Stimulated activated CD4-positive, alpha-beta T cell treated with anti-CD3 and anti-CD28 coated beads, Interleukin-1b, Interleukin-23, amount 100 ng/mL, for 1 hour (primary cell): ENCODE data around the gene TRIM50.
"Not testable (repeated sequence)": the region's sequence is repeated elsewhere in the genome, so short reads cannot be mapped to it uniquely, and the experiment has no call there.

Source experiments
- DNase-seq, 2 donors: peaks; one replicate each; pipeline ENCODE4 v3.0.0-alpha.2; 2020; ENCODE audit warnings: low read depth in 2 of 2

Gene TRIM50

DNA sequence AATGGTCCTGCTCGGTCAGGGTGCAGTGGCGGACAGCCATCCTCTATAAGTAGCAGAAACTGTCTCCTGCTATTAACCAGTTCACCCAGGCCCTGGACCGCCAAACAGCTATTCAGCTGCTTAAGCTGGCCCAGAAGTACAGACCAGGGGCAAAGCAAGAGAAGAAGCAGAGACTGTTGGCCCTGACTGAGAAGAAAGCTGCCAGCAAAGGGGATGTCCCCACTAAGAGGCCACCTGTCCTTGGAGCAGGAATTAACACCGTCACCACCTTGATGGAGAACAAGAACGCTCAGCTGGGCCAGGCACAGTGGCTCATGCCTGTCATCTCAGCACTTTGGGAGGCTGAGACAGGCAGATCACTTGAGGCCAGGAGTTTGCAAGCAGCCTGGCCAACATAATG lies 13.6 kb downstream of the TRIM50 start:
- no peak for DNase-seq

- DNase-seq, result no peak
Observed at GRCh38 chr7:73313521-73313906, 14.4 kb downstream of the TRIM50 start.

DNA sequence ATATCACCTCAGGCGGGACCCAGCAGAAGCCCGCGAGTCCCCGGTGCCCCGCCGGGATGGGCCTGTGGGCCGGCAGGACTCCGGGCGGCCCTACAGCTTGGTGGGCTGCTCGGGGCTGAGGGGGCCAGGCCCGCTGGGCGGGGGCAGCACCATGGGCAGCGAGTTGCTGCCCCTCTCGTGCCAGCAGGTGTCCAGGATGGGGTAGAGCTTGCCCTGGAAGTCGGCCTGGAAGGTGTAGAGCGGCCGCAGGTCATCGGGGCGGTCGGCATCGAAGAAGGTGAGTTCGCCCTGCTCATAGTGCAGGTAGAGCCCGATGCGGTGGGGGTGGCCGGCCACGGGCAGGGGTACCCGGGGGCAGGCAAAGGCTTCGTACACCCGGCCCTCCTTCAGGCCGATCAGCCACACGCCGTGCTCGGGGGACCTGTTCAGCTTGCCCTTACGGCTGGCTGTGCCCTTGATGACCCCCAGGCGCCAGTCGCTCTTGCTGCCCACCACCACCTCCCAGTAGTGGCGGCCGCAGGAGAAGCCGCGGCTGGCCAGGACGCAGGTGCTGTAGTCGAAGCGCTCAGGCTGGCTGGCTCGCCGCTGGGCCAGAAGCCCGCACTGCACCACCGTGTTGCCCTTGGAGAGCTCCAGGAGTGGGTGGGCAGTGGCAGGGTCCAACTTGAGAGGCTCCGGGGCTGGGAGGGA lies 14.9 kb downstream of the TRIM50 start:
- no peak for DNase-seq

- DNase-seq, result not testable (repeated sequence)
Observed at GRCh38 chr7:73311421-73311820, 16.5 kb downstream of the TRIM50 start.

GRCh38 chr7:73308665-73309214 lies 19.1 kb downstream of the TRIM50 start, which contains the start of gene NSUN5:
TSS of gene NSUN5 (minus strand) at chr7:73308826. CDS start at chr7:73308790, 36 bp downstream.
- DNase-seq, result peak; percentile 61 to 77

- no peak for DNase-seq
Observed at GRCh38 chr7:73308074-73308664, 19.7 kb downstream of the TRIM50 start.

DNA sequence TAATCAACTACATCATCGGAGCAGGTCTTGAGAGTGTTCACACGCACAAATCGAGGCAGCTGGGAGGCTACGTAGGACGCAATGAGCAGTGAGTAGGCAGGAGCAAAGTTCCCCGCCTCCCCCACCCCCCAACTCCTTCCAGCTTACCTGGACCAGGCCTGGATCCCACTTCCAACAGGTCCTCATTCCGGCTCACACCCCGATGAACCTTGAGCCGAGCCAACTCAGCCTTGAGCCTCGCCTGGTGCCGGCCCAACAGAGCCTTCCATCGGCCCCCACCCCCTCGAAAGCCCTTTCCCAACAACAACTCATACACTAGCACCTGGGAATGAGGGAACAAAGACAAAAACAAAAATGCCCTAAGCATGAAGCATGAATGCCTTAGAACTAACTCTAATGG lies 20.4 kb downstream of the TRIM50 start:
- no peak for DNase-seq

DNA sequence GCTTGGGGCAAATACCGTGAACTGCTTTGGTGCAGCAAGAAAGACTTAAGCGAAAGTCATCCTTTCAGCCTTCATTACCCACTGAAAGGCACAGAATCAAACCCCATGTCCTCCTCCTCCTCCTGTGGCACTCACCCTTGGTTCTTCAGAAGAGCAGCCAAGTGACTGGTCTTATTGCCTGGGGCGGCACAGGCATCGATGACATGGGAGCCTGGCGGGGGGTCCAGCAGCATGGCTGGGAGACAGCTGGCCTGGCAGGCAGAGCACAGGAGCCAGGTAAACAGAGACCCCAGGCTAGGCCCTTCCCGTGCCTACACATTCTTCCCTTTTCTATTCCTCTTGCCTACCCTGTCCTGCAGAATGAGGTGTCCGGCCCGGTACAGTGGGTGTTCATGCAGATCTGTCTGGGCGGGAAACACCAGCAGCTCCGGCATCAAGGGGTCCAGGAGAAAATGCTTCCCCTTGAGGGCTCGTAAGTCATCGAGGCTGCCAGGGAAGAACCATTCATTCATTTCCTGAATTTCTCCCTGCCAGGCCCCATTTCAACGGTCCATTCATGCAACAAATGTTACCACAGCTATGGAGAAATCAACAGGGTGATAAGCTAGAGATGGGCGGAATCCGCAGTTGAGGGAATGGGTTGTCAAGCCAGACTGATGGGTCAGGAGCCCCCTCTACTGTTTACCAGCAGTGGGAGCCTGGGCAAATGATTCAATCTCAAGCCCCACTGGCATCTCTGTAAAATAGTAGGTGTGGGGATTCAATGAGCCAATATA lies 23.1 kb downstream of the TRIM50 start:
- DNase-seq, result not testable (repeated sequence)

DNA sequence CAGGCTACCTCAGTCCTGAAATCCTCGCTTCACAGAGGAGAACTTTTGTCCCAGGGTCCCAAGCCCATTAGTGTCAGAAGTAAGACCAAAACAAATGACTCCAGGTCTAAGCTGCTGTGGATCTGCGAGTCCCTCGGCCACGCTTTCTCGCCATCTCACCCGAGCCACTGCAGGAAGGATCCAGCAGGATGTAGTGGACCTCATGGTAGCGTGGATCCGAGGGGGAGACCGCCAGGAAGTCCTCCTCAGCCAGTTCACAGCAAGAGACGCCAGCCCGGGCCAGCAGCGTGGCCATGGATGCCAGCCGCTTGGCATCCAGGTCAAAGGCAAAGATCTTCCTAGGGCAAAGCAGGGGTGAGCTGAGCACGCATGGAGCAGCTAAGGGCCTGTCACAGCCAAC lies 23.8 kb downstream of the TRIM50 start:
- DNase-seq, result no peak

GRCh38 chr7:73303546-73303945 lies 24.3 kb downstream of the TRIM50 start:
- no peak for DNase-seq

GRCh38 chr7:73302846-73303245 lies 25.0 kb downstream of the TRIM50 start:
- not testable (repeated sequence) for DNase-seq

- DNase-seq, result not testable (repeated sequence)
Observed at GRCh38 chr7:73301108-73301507, 26.8 kb downstream of the TRIM50 start.

DNA sequence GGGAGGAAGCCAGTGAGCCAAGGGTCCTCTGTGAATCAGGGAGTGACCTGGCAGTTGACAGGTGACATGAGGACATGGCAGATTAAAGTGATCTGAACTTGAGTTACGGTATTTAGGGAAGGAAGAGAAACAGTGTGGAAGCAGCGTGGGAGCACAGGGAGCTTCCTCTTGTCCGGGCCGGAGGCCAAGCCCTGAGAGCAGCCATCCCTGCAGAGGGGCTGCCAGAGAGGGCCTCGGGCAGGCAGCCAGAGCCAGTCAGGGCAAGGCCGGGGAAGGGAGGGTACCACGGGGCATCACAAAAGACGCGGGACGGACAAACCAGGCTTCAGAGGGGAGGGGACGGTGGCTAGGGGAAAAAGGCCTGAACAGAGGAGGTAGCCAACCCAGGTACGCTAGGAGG lies 28.1 kb downstream of the TRIM50 start:
- not testable (repeated sequence) for DNase-seq

DNA sequence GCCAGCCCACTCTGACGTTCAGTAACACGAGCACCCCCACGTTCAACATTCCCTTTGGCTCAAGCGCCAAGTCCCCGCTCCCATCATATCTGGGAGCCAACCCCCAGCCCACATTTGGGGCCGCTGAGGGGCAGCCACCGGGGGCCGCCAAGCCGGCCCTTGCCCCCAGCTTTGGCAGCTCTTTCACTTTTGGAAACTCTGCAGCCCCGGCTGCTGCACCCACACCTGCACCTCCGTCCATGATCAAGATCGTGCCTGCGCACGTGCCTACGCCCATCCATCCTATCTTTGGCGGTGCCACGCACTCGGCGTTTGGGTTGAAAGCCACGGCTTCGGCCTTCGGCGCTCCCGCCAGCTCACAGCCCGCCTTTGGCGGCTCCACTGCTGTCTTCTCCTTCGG lies 30.2 kb downstream of the TRIM50 start:
- not testable (repeated sequence) for DNase-seq

DNA sequence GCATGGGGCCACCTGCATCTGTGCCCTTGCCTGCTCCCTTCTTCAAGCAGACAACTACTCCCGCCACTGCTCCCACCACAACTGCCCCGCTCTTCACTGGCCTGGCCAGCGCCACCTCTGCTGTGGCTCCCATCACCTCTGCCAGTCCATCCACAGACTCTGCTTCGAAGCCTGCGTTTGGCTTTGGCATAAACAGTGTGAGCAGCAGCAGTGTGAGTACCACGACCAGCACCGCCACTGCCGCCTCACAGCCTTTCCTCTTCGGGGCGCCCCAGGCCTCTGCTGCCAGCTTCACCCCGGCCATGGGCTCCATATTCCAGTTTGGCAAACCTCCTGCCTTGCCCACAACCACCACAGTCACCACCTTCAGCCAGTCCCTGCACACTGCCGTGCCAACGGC lies 30.6 kb downstream of the TRIM50 start:
- DNase-seq, result not testable (repeated sequence)

DNA sequence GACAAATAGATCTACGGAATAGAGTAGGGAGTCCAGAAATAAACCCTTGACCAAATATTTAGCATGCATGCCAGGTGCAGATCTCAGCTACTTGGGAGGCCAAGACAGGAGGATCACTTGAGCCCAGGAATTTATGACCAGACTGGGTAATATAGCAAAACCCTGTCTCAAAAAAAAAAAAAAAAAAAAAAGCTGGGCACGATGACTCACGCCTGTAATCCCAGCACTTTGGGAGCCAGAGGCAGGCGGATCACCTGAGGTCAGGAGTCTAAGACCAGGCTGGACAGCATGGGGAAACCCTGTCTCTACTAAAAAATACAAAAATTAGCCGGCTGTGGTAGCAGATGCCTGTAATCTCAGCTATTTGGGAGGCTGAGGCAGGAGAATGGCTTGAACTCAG lies 50.7 kb downstream of the TRIM50 start:
- DNase-seq, result not testable (repeated sequence)

DNA sequence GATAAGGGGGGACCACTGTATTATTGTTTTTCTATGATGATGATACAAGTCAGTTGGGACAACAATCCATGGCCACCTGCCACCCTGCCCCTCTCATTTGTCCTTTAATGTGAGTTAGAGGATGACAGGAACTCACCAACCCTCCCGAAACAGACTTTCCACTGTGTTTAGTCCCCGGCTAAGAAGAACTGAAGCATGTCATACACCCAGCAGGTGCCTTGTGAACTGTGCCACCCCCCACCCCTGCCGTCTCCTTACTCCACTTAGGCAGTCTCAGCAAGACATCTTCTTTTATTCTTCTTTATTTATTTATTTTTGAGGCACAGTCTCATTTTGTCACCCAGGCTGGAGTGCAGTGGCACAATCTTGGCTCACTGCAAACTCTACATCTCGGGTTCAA lies 60.1 kb downstream of the TRIM50 start:
- DNase-seq, result not testable (repeated sequence)

- DNase-seq, result not testable (repeated sequence)
Observed at GRCh38 chr7:73266719-73267368, 61.0 kb downstream of the TRIM50 start.
